CD4-positive, alpha-beta T cell treated with Interleukin-2 at 100 ng/mL for 4 hours (primary cell): ENCODE data around the gene ESAM.

Experiments used
- DNase-seq: peaks from one replicate; pipeline ENCODE4 v3.0.0-alpha.2; 2020; ENCODE audit warnings: low spot score

The ESAM gene

DNA sequence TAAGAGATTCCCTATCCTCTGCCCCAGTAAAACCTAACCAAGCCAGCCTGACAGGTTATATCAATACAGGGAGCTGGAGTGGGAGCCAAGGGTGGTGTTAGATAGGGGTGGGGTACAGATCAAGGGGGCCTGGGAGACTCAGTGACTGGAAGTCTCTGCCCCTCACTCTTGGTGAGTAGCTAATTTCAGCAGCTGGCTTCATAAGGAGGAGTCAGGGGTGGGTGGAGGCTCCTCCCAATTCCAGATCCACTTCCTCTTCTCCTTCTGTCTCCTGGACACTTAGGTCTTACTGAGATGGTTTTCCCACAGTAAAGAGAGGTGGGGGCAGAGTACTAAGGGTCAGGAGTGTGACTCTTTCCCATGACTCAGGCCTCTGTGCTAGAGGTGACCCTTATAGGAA is 8.9 kb downstream of the ESAM start:
- DNase-seq = no peak

- no peak for DNase-seq
These were observed 9.5 kb downstream of the ESAM start for GRCh38 chr11:124752471-124753102.

- no peak for DNase-seq
These were observed 10.2 kb downstream of the ESAM start, which contains the start of gene VSIG2 for GRCh38 chr11:124751741-124752470. VSIG2 (minus strand) TSS chr11:124752255; CDS start chr11:124752137, 118 bp downstream.

DNA sequence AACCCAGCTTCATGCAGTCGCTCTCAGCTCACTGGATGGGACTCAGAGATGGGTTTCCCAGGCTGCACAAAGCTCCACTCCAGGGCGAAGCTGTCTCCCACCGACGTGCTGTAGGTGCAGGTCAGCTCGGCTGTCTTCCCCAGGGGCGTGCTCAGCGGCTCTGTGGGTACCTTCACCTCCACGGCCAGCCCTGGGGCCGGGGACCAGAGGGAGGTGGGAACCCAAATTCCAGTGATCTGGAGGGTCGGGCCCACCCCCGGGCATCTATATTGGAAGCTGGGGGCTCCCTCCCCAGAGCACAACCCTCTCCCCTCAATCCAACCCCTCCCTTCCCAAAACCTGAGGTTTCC is 10.7 kb downstream of the ESAM start:
- no peak for DNase-seq

DNA sequence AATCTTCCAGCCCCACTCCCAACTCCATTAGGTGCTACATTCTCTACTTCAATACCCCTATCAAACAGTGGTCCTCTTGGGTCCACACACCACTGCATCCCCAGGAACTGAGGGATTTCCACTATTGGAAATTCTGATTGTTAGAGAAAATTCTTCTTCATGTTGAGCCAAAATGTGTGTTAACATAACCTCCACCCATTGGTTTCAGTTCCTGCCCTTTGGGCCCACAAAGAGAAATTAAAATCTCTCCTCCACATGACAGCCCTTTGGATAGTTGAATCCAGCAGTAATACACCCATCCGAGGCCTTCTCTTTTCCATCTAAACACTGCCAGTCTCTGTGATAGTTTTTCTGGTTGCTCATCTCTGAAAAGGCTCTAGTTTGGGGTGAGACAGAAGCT is 12.2 kb downstream of the ESAM start:
- DNase-seq = no peak

- DNase-seq = no peak
These were observed 13.4 kb downstream of the ESAM start for GRCh38 chr11:124748481-124749343.

DNA sequence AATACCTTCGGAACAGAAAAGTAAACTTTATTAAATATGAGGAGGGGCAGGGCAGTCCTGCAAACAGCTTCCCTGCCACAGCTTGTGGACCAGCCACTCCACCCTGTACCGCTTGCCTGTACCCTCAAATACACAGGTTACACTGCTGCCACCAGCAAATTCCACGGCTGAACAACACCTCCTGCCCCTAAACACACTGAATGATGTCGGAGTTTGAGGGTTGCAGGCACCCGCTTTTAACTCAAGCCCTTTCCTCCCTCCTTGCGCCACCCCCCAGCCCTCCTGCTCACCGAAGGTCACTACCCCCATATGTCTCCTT is 14.0 kb downstream of the ESAM start:
- DNase-seq = no peak

GRCh38 chr11:124747406-124748099 is 14.5 kb downstream of the ESAM start:
- DNase-seq = no peak

DNA sequence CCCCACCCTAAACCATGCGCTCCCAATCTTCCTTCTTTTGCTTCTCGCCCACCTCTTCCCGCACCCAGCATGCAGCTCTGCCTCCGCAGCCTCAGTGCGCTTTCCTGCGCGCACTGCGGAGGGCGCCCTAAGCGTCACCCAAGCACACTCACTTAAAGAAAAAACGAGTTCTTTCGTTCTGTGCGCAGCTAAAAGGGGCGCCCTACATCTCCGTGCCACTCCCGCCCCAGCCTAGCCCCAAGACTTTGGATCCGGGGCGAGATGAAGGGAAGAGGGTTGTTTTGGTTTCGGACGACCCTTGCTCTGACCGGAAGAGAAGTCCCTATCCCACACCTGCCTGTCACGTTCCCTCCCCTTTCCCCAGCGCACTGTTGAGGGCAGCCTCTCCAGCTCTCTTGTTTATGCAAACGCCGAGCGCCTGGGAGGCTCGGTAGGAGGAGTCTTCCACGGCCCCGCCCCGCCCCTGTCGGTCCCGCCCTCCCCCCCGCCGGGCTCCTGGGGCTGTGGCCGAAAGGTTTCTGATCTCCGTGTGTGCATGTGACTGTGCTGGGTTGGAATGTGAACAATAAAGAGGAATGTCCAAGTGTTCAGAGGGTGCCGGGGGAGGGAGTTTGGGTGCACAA is 15.4 kb downstream of the ESAM start:
- DNase-seq = peak; percentile 82

- peak; percentile 36 for DNase-seq
These were observed 16.1 kb downstream of the ESAM start for GRCh38 chr11:124745835-124746620.

DNA sequence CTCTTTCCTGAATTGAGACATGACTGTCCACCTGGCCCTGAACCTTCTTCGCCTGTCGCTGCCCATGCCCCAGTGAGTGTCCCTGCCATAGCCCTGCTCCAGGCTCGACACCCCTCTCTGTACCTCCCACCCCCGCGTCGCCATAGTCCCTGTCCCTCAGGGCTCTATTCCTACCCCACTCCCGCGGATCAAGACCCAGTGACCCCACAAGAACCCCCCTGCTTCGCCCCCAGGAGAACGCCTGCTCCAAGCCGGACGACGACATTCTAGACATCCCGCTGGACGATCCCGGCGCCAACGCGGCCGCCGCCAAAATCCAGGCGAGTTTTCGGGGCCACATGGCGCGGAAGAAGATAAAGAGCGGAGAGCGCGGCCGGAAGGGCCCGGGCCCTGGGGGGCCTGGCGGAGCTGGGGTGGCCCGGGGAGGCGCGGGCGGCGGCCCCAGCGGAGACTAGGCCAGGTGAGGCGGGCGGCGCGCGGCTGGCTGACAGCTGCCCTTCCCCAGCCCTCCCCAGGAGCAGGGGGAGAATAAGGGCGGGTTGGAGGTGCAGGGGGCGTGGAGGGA is 16.7 kb downstream of the ESAM start:
- no peak for DNase-seq

GRCh38 chr11:124743050-124743449 is 19.0 kb downstream of the ESAM start:
- no peak for DNase-seq

DNA sequence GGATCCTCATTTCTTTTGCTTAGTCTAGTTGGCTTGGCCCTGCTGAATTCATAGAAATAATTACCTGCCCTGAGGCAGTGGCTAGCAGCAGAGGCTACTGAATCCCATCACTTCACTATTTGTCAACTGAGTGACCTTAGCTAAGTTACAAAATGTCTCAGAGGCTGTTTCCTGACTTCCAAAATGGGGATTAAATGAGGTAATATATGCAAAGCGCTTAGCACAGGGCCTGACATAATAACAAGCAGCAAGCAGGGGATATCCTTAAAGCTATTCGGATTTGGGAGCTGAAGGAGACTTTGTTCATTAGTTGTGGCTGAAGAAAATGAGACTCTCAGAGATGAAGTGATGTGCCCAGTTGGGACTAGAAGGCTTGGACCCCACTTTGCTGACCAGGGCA is 19.5 kb downstream of the ESAM start:
- DNase-seq = no peak

DNA sequence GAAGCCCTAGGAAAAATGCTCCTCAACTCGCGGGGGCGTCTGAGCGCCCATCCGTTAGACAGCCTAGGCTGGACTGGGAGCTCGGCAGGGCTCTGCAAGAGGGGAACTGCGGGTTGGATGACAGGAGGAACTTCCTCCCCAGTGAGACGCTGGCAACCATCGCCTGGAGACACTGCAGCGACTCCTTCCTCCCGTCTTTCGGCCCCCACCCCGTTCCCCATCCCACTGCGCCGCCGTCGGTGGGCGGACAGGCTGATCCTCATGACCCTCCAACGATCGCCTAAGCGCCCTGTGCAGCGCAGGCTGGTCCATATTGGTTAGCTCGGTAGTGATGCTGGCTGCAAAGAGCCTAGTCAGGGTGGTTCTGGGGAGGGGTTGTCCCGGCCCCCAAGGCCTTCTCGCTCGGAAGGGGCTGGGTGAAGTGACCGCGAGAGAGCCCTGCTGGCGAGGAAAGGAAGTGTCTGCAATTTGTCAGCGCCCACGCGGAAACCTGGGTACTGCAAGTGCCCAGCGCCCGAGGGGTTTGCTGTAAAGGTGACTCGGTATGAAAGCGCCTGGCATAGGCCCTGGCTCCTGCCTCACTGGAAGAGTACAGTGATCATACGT is 21.7 kb downstream of the ESAM start:
- peak; percentile 58 for DNase-seq

DNA sequence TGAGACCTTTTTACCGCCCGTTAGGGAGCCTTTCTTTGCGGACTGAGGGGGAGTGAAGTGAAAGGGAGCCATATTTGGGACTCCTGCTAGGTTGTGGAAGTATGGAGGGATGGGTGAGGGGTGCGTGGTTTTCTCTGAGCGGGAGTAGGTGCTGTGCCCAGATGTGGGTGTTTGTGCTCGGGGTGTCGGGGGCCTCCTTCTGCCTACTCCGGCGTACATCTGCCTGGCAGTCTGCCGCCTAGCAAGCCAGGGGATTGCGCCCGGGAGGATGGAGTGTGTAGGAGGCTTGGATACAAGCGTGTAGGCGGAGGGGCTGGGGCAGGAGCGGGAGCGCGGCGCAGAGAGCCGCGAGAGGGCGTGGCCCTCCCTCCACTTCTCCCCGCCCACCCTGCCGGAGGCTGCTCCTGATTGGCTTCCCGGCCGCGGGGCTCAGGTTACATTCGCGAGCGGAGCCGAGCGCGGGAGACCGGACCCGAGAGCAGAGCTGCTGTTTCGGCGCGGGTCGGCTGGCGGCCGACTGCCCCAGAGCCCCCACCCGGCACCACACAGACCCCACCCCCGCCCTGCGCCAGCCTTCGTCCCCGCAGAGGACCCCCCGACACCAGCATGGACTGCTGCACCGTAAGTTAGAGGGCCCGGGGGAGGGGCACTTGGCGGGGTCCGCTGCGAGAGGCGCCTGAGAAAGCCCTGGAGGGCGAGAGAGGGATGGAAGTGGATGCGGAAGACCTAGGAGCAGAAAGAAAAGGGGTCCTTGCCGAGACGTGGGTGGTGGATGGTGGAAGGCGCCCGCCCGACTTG is 22.4 kb downstream of the ESAM start, which contains the start of gene NRGN:
Gene NRGN, plus strand, starts transcription at position 464 of the 798 bp plus-strand sequence. Its CDS starts 143 bp downstream, at position 607.
- DNase-seq = peak; percentile 81

DNA sequence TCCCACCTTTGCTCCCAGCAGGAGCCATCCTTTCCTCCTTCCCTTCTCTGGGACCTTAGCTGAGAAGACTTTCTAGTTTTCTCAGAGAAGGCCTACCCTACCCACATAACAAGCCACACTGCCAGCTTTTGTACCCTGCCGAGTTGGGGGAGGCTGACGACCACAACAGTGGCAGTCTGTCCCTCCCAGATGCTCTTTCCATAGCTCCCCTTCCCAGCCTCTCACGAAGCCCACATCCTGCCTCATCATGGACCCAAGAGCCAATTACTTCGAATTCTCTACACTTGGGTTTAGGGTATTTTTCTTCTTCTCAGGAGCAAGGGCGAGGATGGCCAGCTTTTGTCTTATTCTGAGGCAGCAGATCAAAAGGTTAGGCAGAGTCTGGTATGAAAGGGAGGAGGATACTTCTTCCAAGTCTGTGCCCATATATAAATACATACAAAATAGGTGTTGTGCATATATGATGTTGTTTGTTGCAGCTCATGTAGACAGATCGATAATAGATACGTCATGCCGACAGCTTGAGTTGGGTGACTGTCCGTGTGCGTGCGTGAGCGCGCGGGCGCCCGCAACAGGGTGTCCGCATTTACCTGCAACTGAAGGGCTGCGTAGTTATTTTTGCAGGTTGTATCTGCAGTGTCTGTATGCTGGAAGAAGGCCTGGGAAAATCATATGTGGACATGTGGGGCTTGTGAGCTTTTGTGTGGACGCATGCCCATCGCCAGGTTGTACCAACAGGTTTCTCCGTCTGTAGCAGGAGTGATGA is 23.2 kb downstream of the ESAM start:
- no peak for DNase-seq

GRCh38 chr11:124737638-124738305 is 24.3 kb downstream of the ESAM start:
- DNase-seq = no peak

- DNase-seq = no peak
These were observed 25.4 kb downstream of the ESAM start for GRCh38 chr11:124736736-124737135.
